K562 (cell line): Measurements from ENCODE around the gene SLC9C2. TPM values are rescaled to one million over a fixed set of nuclear protein-coding genes. Genes with fewer than 3 reads are reported as not detected.

Experiments
- ATAC-seq: fragments of 200-7000 bp; cut with Tn5 transposase; 3 replicates; pipeline ENCODE4 v1.9.1; 2020; ENCODE audit warnings: moderate library complexity
- BruUV-seq: library from RNA; stranded (reverse); fragments of 400-500 nt; replicated peaks from 2 replicates; lab custom pipeline; 2021; lab: Mats Ljungman, UMichigan
- CTCF ChIA-PET: fragments of 300-600 bp; formaldehyde crosslinking; extraction: SDS; loops from one replicate; lab custom pipeline; 2021; ENCODE audit warnings: low intra/inter-chr PET ratio; lab: Yijun Ruan, JAX
- POLR2A ChIA-PET: fragments of 300-600, 350-650 bp; sonication (Branson Sonifier 250); formaldehyde crosslinking; extraction: SDS; loops from one replicate; lab custom pipeline; 2021; ENCODE audit warnings: antibody characterized with exemption, inconsistent platforms; lab: Yijun Ruan, JAX
- DNase-seq, 4 experiments: peaks; one replicate each; pipeline versions ENCODE4 v3.0.0 to v3.0.0-alpha.2; 2011 to 2018; ENCODE audit warnings: low spot score in 3 of 4, mixed read lengths in 3 of 4; ENCODE audit errors: extremely low read depth in 1 of 4
- FAIRE-seq: peaks from 2 replicates; lab custom pipeline; 2011; peaks lifted over from hg19 to GRCh38; lab: Jason Lieb, UNC
- H2AFZ ChIP-seq: 2 replicates; pipeline ENCODE4 v1.6.0; 2011; ENCODE audit warnings: low read depth, low read length, control low read depth, inconsistent platforms
- H3K27ac ChIP-seq: fragments of 200-600 bp; 3 replicates; pipeline ENCODE4 v1.8.0; 2011; ENCODE audit warnings: low read depth, mild to moderate bottlenecking, control low read depth, inconsistent platforms, low read length, moderate library complexity, mixed read lengths; ENCODE audit errors: extremely low read depth
- H3K27me3 ChIP-seq, 2 experiments: fragments of 300-600 bp in 1 of 2; 2 replicates in 1 of 2; 3 replicates in 1 of 2; pipeline versions ENCODE4 v1.6.0 to v1.8.0; 2011; ENCODE audit warnings: inconsistent platforms in 2 of 2, low read length in 2 of 2, mild to moderate bottlenecking in 1 of 2, mixed read lengths in 1 of 2, moderate library complexity in 1 of 2; ENCODE audit not compliant: control insufficient read depth in 2 of 2, insufficient read depth in 2 of 2
- H3K36me3 ChIP-seq: fragments of 300-600 bp; 3 replicates; pipeline ENCODE4 v1.8.0; 2011; ENCODE audit warnings: mild to moderate bottlenecking, low read length, inconsistent platforms; ENCODE audit not compliant: control insufficient read depth, insufficient read depth
- H3K4me1 ChIP-seq, 2 experiments: fragments of 200-600 bp in 1 of 2; replicated peaks in 1 of 2; 2 replicates in 1 of 2; 3 replicates in 1 of 2; pipeline versions ENCODE4 v1.5.1 to v1.8.0; 2011; ENCODE audit warnings: inconsistent platforms in 2 of 2, low read length in 2 of 2, mild to moderate bottlenecking in 1 of 2, mixed read lengths in 1 of 2, moderate library complexity in 1 of 2; ENCODE audit not compliant: control insufficient read depth in 2 of 2, insufficient read depth in 2 of 2
- H3K4me2 ChIP-seq: 2 replicates; pipeline ENCODE4 v1.6.1; 2011; ENCODE audit warnings: low read length, control low read depth, inconsistent platforms, mixed read lengths; ENCODE audit not compliant: insufficient read depth
- H3K4me3 ChIP-seq: fragments of 200-600 bp; sonication (generic), shearing (Covaris generic); 2 replicates; pipeline ENCODE4 v1.5.1; 2016; ENCODE audit warnings: control low read depth, inconsistent platforms
- H3K79me2 ChIP-seq: fragments of 200-600 bp; 3 replicates; pipeline ENCODE4 v1.8.0; 2011; ENCODE audit warnings: low read length, inconsistent platforms; ENCODE audit not compliant: control insufficient read depth, insufficient read depth
- H3K9ac ChIP-seq, 2 experiments: 2 replicates each; pipeline versions ENCODE4 v1.6.0 to v1.6.1; 2011; ENCODE audit warnings: low read depth in 2 of 2, low read length in 2 of 2, control low read depth in 1 of 2, inconsistent platforms in 1 of 2, mild to moderate bottlenecking in 1 of 2, mixed read lengths in 1 of 2; ENCODE audit not compliant: insufficient read depth in 1 of 2
- H3K9me1 ChIP-seq: one replicate; pipeline ENCODE4 v1.6.0; 2011; ENCODE audit warnings: inconsistent platforms, mild to moderate bottlenecking, low read length, moderate library complexity; ENCODE audit not compliant: control insufficient read depth, insufficient read depth
- H3K9me3 ChIP-seq: replicated peaks from 2 replicates; pipeline ENCODE4 v1.5.1; 2011; ENCODE audit warnings: low read depth, low read length, inconsistent platforms; ENCODE audit not compliant: control insufficient read depth, insufficient read depth
- H4K20me1 ChIP-seq: replicated peaks from 2 replicates; pipeline ENCODE4 v1.6.1; 2011; ENCODE audit warnings: low read length, inconsistent platforms, mixed read lengths; ENCODE audit not compliant: control insufficient read depth, insufficient read depth
- CXXC5 ChIP-seq: fragments of 250-450 bp; sonication (Bioruptor Pico); IDR thresholded peaks from 2 replicates; pipeline ENCODE4 v1.8.0; 2022; ENCODE audit warnings: inconsistent platforms, mild to moderate bottlenecking, moderate library complexity
- DDX20 ChIP-seq: fragments of 450-650 bp; IDR thresholded peaks from 2 replicates; pipeline ENCODE4 v1.6.1; 2016; ENCODE audit warnings: missing genetic modification characterization, low read depth, mild to moderate bottlenecking, missing compliant biosample characterization, moderate library complexity
- E2F3 ChIP-seq: fragments of 250-450 bp; sonication (Bioruptor Pico); IDR thresholded peaks from 2 replicates; pipeline ENCODE4 v1.4.0; 2020; ENCODE audit warnings: mild to moderate bottlenecking
- HNRNPH1 ChIP-seq: fragments of 200-400 bp; formaldehyde crosslinking; optimal IDR thresholded peaks from 2 replicates; pipeline ENCODE3; 2017; ENCODE audit warnings: low read depth, mild to moderate bottlenecking, low read length, moderate library complexity
- L3MBTL2 ChIP-seq: fragments of 450-650 bp; IDR thresholded peaks from 2 replicates; pipeline ENCODE4 v1.6.1; 2016; ENCODE audit warnings: mild to moderate bottlenecking, moderate library complexity
- MAFG ChIP-seq: fragments of 450-650 bp; conservative IDR thresholded peaks from 2 replicates; pipeline ENCODE4 v1.6.1; 2016; ENCODE audit warnings: missing genetic modification characterization, missing compliant biosample characterization
- MECOM ChIP-seq: fragments of 250-450 bp; sonication (Bioruptor Pico); IDR thresholded peaks from 2 replicates; pipeline ENCODE4 v1.8.0; 2022; ENCODE audit warnings: inconsistent platforms
- PTRF ChIP-seq: fragments of 450-650 bp; IDR thresholded peaks from 2 replicates; pipeline ENCODE4 v1.6.1; 2016; ENCODE audit warnings: mild to moderate bottlenecking, missing genetic modification characterization, missing compliant biosample characterization
- RUNX1 ChIP-seq: sonication (generic); IDR thresholded peaks from 2 replicates; pipeline ENCODE4 v1.6.1; 2016; ENCODE audit warnings: antibody characterized with exemption, low read depth
- SMAD4 ChIP-seq: fragments of 250-450 bp; sonication (Bioruptor Pico); conservative IDR thresholded peaks from 2 replicates; pipeline ENCODE4 v1.8.0; 2021; ENCODE audit warnings: inconsistent platforms, mild to moderate bottlenecking, moderate library complexity
- ZFPM2 ChIP-seq: fragments of 250-450 bp; sonication (Bioruptor Pico); IDR thresholded peaks from 2 replicates; pipeline ENCODE4 v1.5.1; 2022; ENCODE audit warnings: mild to moderate bottlenecking
- ZNF311 ChIP-seq: fragments of 250-450 bp; sonication (Bioruptor Pico); IDR thresholded peaks from 2 replicates; pipeline ENCODE4 v1.4.0; 2020; ENCODE audit warnings: mild to moderate bottlenecking, moderate library complexity
- ZNF644 ChIP-seq: fragments of 200-800 bp; sonication (Bioruptor generic); IDR thresholded peaks from 2 replicates; pipeline ENCODE4 v1.6.1; 2016; ENCODE audit warnings: low read depth, missing genetic modification characterization, missing compliant biosample characterization
- WGBS: fragments of 100-300 bp; shearing (Covaris generic); methylation state at CpG from one replicate; pipeline ENCODE4 v1.1.6; 2016; ENCODE audit warnings: low coverage, mixed read lengths; ENCODE audit not compliant: insufficient coverage; ENCODE audit errors: missing lambda C conversion rate; 5-methylcytosine and 5-hydroxymethylcytosine counted together
- in situ Hi-C: fragments of 300-500 bp; cut with MboI; formaldehyde crosslinking; loops from 4 replicates; pipeline ENCODE4 v1.15.0; 2018; ENCODE audit warnings: inconsistent platforms, mixed read lengths
- intact Hi-C: fragments of 100-400 bp; cut with micrococcal nuclease; formaldehyde crosslinking; loops from 2 replicates; pipeline ENCODE4 v1.14.2; 2022
- polyA plus RNA-seq, 8 experiments: library from polyadenylated mRNA; depleted of rRNA in 4 of 8; stranded (reverse) in 5 of 8; unstranded in 3 of 8; fragments of >200 nt; fragmentation: Nextera tagmentation in 2 of 8; fragmentation: Illumina TruSeq in 1 of 8; extraction: Ambion mirVana in 2 of 8; extraction: Trizol in 1 of 8; gene quantifications; 2 replicates each; pipeline versions ENCODE4 v1.2.1 to v1.2.3, GENCODE V29; 2011 to 2014; ENCODE audit warnings: inconsistent platforms in 1 of 8, missing spikeins in 1 of 8
- total RNA-seq, 7 experiments: library from RNA; depleted of rRNA in 6 of 7; stranded (reverse); fragments of >200 nt in 6 of 7; fragmentation: Illumina TruSeq in 2 of 7; extraction: Trizol in 2 of 7; gene quantifications; 2 replicates each; pipeline versions ENCODE4 v1.2.1 to v1.2.3, GENCODE V29; 2011 to 2021; ENCODE audit warnings: low replicate concordance in 1 of 7
- TF ChIP-seq, protein P1 (sequence below): fragments of 450-650 bp; formaldehyde crosslinking; IDR thresholded peaks from 2 replicates; pipeline ENCODE4 v1.4.0; 2022; ENCODE audit warnings: mild to moderate bottlenecking, moderate library complexity
- TF ChIP-seq, protein P2 (sequence below): fragments of 450-650 bp; formaldehyde crosslinking; conservative IDR thresholded peaks from 2 replicates; pipeline ENCODE4 v1.4.0; 2022; ENCODE audit warnings: mild to moderate bottlenecking, missing genetic modification characterization
- TF ChIP-seq, protein P3 (sequence below): fragments of 450-650 bp; IDR thresholded peaks from 2 replicates; pipeline ENCODE4 v1.6.1; 2016; ENCODE audit warnings: missing biosample characterization, missing genetic modification characterization

Gene SLC9C2
- total and polyA plus RNA-seq, 9 of the 15 experiments (the other 6 are each of a cell fraction or from before 2014, with no cell fraction given): 0.11 to 0.22 (median 0.15) TPM; not detected in 5

DNA sequence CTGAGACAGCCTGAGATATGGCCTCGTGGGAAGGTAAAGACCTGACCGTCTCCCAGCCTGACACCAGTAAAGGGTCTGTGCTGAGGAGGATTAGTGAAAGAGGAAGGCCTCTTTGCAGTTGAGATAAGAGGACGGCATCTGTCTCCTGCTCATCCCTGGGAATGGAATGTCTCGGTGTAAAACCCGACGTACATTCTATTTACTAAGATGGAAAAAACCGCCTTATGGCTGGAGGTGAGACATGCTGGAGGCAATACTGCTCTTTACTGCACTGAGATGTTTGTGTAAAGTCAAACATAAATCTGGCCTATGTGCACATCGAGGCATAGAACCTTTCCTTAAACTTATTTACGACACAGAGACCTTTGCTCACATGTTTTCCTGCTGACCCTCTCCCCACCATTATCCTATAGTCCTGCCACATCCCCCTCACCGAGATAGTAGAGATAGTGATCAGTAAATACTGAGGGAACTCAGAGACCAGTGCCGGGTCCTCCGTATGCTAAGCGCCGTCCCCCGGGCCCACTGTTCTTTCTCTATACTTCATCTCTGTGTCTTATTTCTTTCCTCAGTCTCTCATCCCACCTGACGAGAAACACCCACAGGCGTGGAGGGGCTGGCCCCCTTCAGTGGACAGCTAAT lies 128.0 kb downstream of the SLC9C2 start (continued):
- TF ChIP-seq SMAD4 (CRISPR knock-in tag): peak; percentile 18; the same call in 1 of the 2 replicates
- TF ChIP-seq CXXC5 (CRISPR knock-in tag): 0 out of 2 replicates have a peak, but pooled peaks have one; percentile 68
- peak; percentile 55 for TF ChIP-seq L3MBTL2

DNA sequence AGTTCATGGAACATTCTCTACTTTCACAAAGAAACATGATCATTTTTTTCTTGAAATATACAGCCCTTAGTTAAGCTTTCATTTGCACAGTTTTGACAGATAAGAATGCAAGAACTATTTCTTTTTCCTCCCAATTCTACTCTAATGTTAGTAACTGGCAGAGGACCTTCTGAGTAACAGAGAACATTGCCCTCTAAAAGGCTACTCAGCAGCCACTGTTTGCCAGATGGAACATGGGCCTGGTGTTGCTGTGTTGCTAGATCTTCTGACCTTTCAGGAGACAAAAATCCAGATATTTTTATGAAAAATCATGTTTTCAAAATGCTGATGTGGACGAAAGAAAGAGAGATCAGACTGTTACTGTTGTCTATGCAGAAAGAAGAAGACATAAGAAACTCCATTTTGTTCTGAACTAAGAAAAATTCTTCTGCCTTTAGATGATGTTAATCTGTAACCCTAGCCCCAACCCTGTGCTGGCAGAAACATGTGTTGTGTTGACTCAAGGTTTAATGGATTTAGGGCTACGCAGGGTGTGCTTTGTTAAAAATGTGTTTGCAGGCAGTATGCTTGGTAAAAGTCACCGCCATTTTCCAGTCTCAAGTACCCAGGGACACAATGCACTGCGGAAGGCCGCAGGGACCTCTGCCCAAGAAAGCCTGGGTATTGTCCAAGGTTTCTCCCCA lies 128.6 kb downstream of the SLC9C2 start:
- Histone ChIP-seq H3K9ac (peak overlapping the region; percentile 1 to 68; a peak in 2 of 4 replicates), H2AFZ (peak overlapping the region; percentile 61), H3K4me2 (peak overlapping the region; percentile 93), H4K20me1 (peaks cover 5% of the 10 kb centered on the region; the same call in 1 of the 2 replicates), H3K4me1 (peaks cover 11 to 22% of the 10 kb centered on the region in 2 experiments), H3K79me2 (peaks cover 42% of the 10 kb centered on the region), H3K27ac (peak overlapping the region; percentile 82; the same call in 2 of the 3 replicates), H3K4me3 (no peak overlapping the region; the same call in 1 of the 2 replicates), H3K36me3 (peaks cover 18% of the 10 kb centered on the region), H3K9me3 (peaks cover 14% of the 10 kb centered on the region), H3K27me3 (no peaks in the 10 kb centered on the region), H3K9me1 (no peaks in the 10 kb centered on the region)
- DNase-seq: no peak
- ChIA-PET POLR2A (interaction anchor here (1.0 kb wide), 1 partner anchor 44 kb away, joined by 3 read pairs; no protein-coding TSS in a partner anchor), CTCF (no interaction called here)
- no peak for FAIRE-seq
- ATAC-seq: no peak
- intact Hi-C loops (no loop called here), in situ Hi-C loops (no loop called here)
- BruUV-seq: no TSS peak
- 61% methylated on average over 5 of the region's 5 CpGs for WGBS
- TF ChIP-seq MAFG (tag) (peak; percentile 34; the same call in 1 of the 2 replicates), E2F3 (CRISPR knock-in tag) (peak; percentile 61; the same call in 1 of the 2 replicates), DDX20 (tag) (peak; percentile 87), HNRNPH1 (no peak), RUNX1 (no peak), ZNF644 (tag) (peak; percentile 81; the same call in 1 of the 2 replicates), PTRF (tag) (peak; percentile 87), ZNF311 (peak; percentile 88), ZFPM2 (CRISPR knock-in tag) (no peak), MECOM (CRISPR knock-in tag) (peak; percentile 69; the same call in 1 of the 2 replicates)
- TF ChIP-seq, protein P1, sequence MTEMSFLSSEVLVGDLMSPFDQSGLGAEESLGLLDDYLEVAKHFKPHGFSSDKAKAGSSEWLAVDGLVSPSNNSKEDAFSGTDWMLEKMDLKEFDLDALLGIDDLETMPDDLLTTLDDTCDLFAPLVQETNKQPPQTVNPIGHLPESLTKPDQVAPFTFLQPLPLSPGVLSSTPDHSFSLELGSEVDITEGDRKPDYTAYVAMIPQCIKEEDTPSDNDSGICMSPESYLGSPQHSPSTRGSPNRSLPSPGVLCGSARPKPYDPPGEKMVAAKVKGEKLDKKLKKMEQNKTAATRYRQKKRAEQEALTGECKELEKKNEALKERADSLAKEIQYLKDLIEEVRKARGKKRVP (CRISPR knock-in tag): peak; percentile 49; the same call in 1 of the 2 replicates
- TF ChIP-seq, protein P2, sequence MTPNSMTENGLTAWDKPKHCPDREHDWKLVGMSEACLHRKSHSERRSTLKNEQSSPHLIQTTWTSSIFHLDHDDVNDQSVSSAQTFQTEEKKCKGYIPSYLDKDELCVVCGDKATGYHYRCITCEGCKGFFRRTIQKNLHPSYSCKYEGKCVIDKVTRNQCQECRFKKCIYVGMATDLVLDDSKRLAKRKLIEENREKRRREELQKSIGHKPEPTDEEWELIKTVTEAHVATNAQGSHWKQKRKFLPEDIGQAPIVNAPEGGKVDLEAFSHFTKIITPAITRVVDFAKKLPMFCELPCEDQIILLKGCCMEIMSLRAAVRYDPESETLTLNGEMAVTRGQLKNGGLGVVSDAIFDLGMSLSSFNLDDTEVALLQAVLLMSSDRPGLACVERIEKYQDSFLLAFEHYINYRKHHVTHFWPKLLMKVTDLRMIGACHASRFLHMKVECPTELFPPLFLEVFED (CRISPR knock-in tag): no peak
- TF ChIP-seq, protein P3, sequence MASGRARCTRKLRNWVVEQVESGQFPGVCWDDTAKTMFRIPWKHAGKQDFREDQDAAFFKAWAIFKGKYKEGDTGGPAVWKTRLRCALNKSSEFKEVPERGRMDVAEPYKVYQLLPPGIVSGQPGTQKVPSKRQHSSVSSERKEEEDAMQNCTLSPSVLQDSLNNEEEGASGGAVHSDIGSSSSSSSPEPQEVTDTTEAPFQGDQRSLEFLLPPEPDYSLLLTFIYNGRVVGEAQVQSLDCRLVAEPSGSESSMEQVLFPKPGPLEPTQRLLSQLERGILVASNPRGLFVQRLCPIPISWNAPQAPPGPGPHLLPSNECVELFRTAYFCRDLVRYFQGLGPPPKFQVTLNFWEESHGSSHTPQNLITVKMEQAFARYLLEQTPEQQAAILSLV (tag): peak; percentile 75
